OCI-LY1 (cell line): ENCODE data around the gene KIRREL3.

Source experiments
- H2AFZ ChIP-seq: fragments of 200-600 bp; sonication (generic), shearing (Covaris generic); 2 replicates; pipeline ENCODE4 v1.6.0; 2014; ENCODE audit warnings: antibody characterized with exemption, mild to moderate bottlenecking, low read length
- H3F3A ChIP-seq: fragments of 200-600 bp; sonication (generic), shearing (Covaris generic); 2 replicates; pipeline ENCODE4 v1.6.0; 2014; ENCODE audit warnings: mild to moderate bottlenecking, antibody characterized with exemption, low read length, moderate library complexity; ENCODE audit not compliant: insufficient read depth
- H3K27ac ChIP-seq: fragments of 200-600 bp; sonication (generic); 2 replicates; pipeline ENCODE4 v1.5.1; 2014; ENCODE audit warnings: low read length, mixed run types, mild to moderate bottlenecking, low read depth; ENCODE audit not compliant: poor library complexity, severe bottlenecking
- H3K27me3 ChIP-seq: fragments of 200-600 bp; sonication (generic); 2 replicates; pipeline ENCODE4 v1.6.0; 2014; ENCODE audit warnings: antibody characterized with exemption, mild to moderate bottlenecking, low read length, moderate library complexity; ENCODE audit not compliant: insufficient read depth
- H3K36me3 ChIP-seq: fragments of 200-600 bp; sonication (generic); 2 replicates; pipeline ENCODE4 v1.6.1; 2014; ENCODE audit warnings: mild to moderate bottlenecking, antibody characterized with exemption, low read length, moderate library complexity, mixed read lengths; ENCODE audit not compliant: insufficient read depth
- H3K4me1 ChIP-seq: fragments of 200-600 bp; sonication (generic); 2 replicates; pipeline ENCODE4 v1.5.1; 2014; ENCODE audit warnings: mild to moderate bottlenecking, low read length, moderate library complexity; ENCODE audit not compliant: insufficient read depth, severe bottlenecking
- H3K4me2 ChIP-seq: fragments of 200-600 bp; sonication (generic), shearing (Covaris generic); 2 replicates; pipeline ENCODE4 v1.6.1; 2014; ENCODE audit warnings: low read length
- H3K4me3 ChIP-seq: fragments of 200-600 bp; sonication (generic); 2 replicates; pipeline ENCODE4 v1.5.1; 2014; ENCODE audit warnings: low read length, low read depth, mild to moderate bottlenecking, mixed read lengths; ENCODE audit not compliant: poor library complexity, severe bottlenecking
- H3K79me2 ChIP-seq: fragments of 200-600 bp; shearing (Covaris generic); 2 replicates; pipeline ENCODE4 v1.6.1; 2016; ENCODE audit warnings: mixed run types, low read length, mixed read lengths; ENCODE audit not compliant: insufficient read depth
- H3K9ac ChIP-seq: fragments of 200-600 bp; sonication (generic), shearing (Covaris generic); 2 replicates; pipeline ENCODE4 v1.6.1; 2014; ENCODE audit warnings: mild to moderate bottlenecking, low read length, mixed read lengths
- H3K9me2 ChIP-seq: fragments of 200-600 bp; sonication (generic), shearing (Covaris generic); 2 replicates; pipeline ENCODE4 v1.6.1; 2014; ENCODE audit warnings: low read depth, mild to moderate bottlenecking, low read length, mixed read lengths
- H3K9me3 ChIP-seq: fragments of 200-600 bp; shearing (Covaris generic); 2 replicates; pipeline ENCODE4 v1.6.1; 2014; ENCODE audit warnings: low read length, mixed read lengths
- H4K20me1 ChIP-seq: fragments of 200-600 bp; sonication (generic), shearing (Covaris generic); 2 replicates; pipeline ENCODE4 v1.6.0; 2016; ENCODE audit warnings: mild to moderate bottlenecking, low read length; ENCODE audit not compliant: insufficient read depth
- CTCF ChIP-seq: fragments of 200-600 bp; sonication (generic), shearing (Covaris generic); IDR thresholded peaks from 2 replicates; pipeline ENCODE4 v1.5.1; 2017; ENCODE audit warnings: mild to moderate bottlenecking, antibody characterized with exemption, low read length, moderate library complexity, mixed read lengths
- EZH2 ChIP-seq: fragments of 200-600 bp; sonication (generic), shearing (Covaris generic); IDR thresholded peaks from 2 replicates; pipeline ENCODE4 v1.8.0; 2017; ENCODE audit warnings: borderline replicate concordance, mixed run types, mild to moderate bottlenecking, antibody characterized with exemption, low read length, moderate library complexity, mixed read lengths

KIRREL3 gene

GRCh38 chr11:127000291-127000968 is at the start of gene KIRREL3:
Gene KIRREL3 (minus strand): TSS chr11:127000770.
- H4K20me1 ChIP-seq: no peaks in the 10 kb centered on the region
- no peaks in the 10 kb centered on the region for H3F3A ChIP-seq
- no peak for TF ChIP-seq EZH2
- H3K4me1 ChIP-seq: no peaks in the 10 kb centered on the region
- no peak within 1 kb of the TSS for H2AFZ ChIP-seq
- H3K79me2 ChIP-seq: no peaks in the 10 kb centered on the region
- no peak within 1 kb of the TSS for H3K4me3 ChIP-seq
- no peaks in the 10 kb centered on the region for H3K36me3 ChIP-seq
- no peak within 1 kb of the TSS for H3K9ac ChIP-seq
- no peaks in the 10 kb centered on the region for H3K9me2 ChIP-seq
- no peaks in the 10 kb centered on the region for H3K9me3 ChIP-seq
- no peak within 1 kb of the TSS for H3K27ac ChIP-seq
- H3K27me3 ChIP-seq: no peaks in the 10 kb centered on the region
- no peak within 1 kb of the TSS for H3K4me2 ChIP-seq

GRCh38 chr11:127050186-127050585 is 49.6 kb upstream of the KIRREL3 start:
- no peak for TF ChIP-seq CTCF
- no peak for TF ChIP-seq EZH2
- no peaks in the 10 kb centered on the region for H3K79me2 ChIP-seq
- H3F3A ChIP-seq: no peaks in the 10 kb centered on the region

GRCh38 chr11:127049486-127049885 is 48.9 kb upstream of the KIRREL3 start:
- Histone ChIP-seq H3K9me2 (no peaks in the 10 kb centered on the region), H3F3A (no peaks in the 10 kb centered on the region)
- TF ChIP-seq CTCF (no peak), EZH2 (no peak)

More at GRCh38 chr11:127050186-127050585, 49.6 kb upstream of the KIRREL3 start:
- Histone ChIP-seq H3K27me3 (no peaks in the 10 kb centered on the region), H3K4me1 (no peaks in the 10 kb centered on the region), H3K9me3 (no peaks in the 10 kb centered on the region), H4K20me1 (no peaks in the 10 kb centered on the region), H3K27ac (no peak overlapping the region), H3K36me3 (no peaks in the 10 kb centered on the region), H3K4me3 (no peak overlapping the region), H2AFZ (no peak overlapping the region), H3K4me2 (no peak overlapping the region), H3K9me2 (no peaks in the 10 kb centered on the region), H3K9ac (no peak overlapping the region)

GRCh38 chr11:127044535-127044934 is 44.0 kb upstream of the KIRREL3 start:
- H3K9me2 ChIP-seq: no peaks in the 10 kb centered on the region
- H2AFZ ChIP-seq: no peak overlapping the region
- H3F3A ChIP-seq: no peaks in the 10 kb centered on the region
- H3K4me1 ChIP-seq: no peaks in the 10 kb centered on the region
- H3K9me3 ChIP-seq: no peaks in the 10 kb centered on the region
- no peak overlapping the region for H3K9ac ChIP-seq
- TF ChIP-seq EZH2 (no peak), CTCF (no peak)
- no peaks in the 10 kb centered on the region for H3K79me2 ChIP-seq
- H3K27me3 ChIP-seq: no peaks in the 10 kb centered on the region
- no peaks in the 10 kb centered on the region for H3K36me3 ChIP-seq
- no peaks in the 10 kb centered on the region for H4K20me1 ChIP-seq
- no peak overlapping the region for H3K4me3 ChIP-seq
- no peak overlapping the region for H3K27ac ChIP-seq
- no peak overlapping the region for H3K4me2 ChIP-seq

More at GRCh38 chr11:127049486-127049885, 48.9 kb upstream of the KIRREL3 start:
- Histone ChIP-seq H3K27me3 (no peaks in the 10 kb centered on the region), H3K4me3 (no peak overlapping the region), H3K27ac (no peak overlapping the region), H3K36me3 (no peaks in the 10 kb centered on the region), H3K4me2 (no peak overlapping the region), H2AFZ (no peak overlapping the region), H3K9me3 (no peaks in the 10 kb centered on the region), H4K20me1 (no peaks in the 10 kb centered on the region), H3K4me1 (no peaks in the 10 kb centered on the region), H3K79me2 (no peaks in the 10 kb centered on the region), H3K9ac (no peak overlapping the region)
